GM19238 (cell line): ENCODE measurements around the gene HAPLN2.
"Not testable (repeated sequence)": the region's sequence is repeated elsewhere in the genome, so short reads cannot be mapped to it uniquely, and the experiment has no call there.

Experiments
- DNase-seq: peaks from one replicate; pipeline ENCODE4 v3.0.0; 2011; ENCODE audit warnings: low spot score; ENCODE audit not compliant: insufficient read length

HAPLN2 gene

GRCh38 chr1:156591432-156592157 is 27.6 kb upstream of the HAPLN2 start, which contains the start of gene NAXE:
NAXE (plus strand) TSS chr1:156591776; CDS start chr1:156591805, 29 bp downstream.
- peak; percentile 82 for DNase-seq

GRCh38 chr1:156592158-156592909 is 26.9 kb upstream of the HAPLN2 start:
- no peak for DNase-seq

GRCh38 chr1:156592910-156593660 is 26.1 kb upstream of the HAPLN2 start:
- DNase-seq, result no peak

- DNase-seq, result no peak
These were observed 25.6 kb upstream of the HAPLN2 start for GRCh38 chr1:156593661-156593989.

GRCh38 chr1:156594190-156594589 is 25.0 kb upstream of the HAPLN2 start:
- no peak for DNase-seq

GRCh38 chr1:156595016-156595415 is 24.2 kb upstream of the HAPLN2 start:
- DNase-seq, result no peak

- DNase-seq, result no peak
These were observed 22.8 kb upstream of the HAPLN2 start for GRCh38 chr1:156596426-156596825.

GRCh38 chr1:156598125-156598524 is 21.1 kb upstream of the HAPLN2 start:
- no peak for DNase-seq

- no peak for DNase-seq
These were observed 20.3 kb upstream of the HAPLN2 start for GRCh38 chr1:156598731-156599432.

GRCh38 chr1:156599811-156600210 is 19.4 kb upstream of the HAPLN2 start:
- DNase-seq, result no peak

GRCh38 chr1:156600733-156601121 is 18.5 kb upstream of the HAPLN2 start:
- no peak for DNase-seq

- DNase-seq, result peak; percentile 56
These were observed 17.9 kb upstream of the HAPLN2 start, which contains the start of gene GPATCH4 for GRCh38 chr1:156601122-156601830. GPATCH4 (minus strand) TSS chr1:156601479.

- DNase-seq, result no peak
These were observed 17.3 kb upstream of the HAPLN2 start for GRCh38 chr1:156601892-156602291.

- DNase-seq, result no peak
These were observed 16.6 kb upstream of the HAPLN2 start for GRCh38 chr1:156602557-156602993.

- DNase-seq, result not testable (repeated sequence)
These were observed 11.9 kb upstream of the HAPLN2 start for GRCh38 chr1:156607344-156607743.

- peak; percentile 48 for DNase-seq
These were observed 11.1 kb upstream of the HAPLN2 start for GRCh38 chr1:156608036-156608674.

GRCh38 chr1:156608981-156609380 is 10.2 kb upstream of the HAPLN2 start:
- no peak for DNase-seq

GRCh38 chr1:156610072-156610471 is 9.1 kb upstream of the HAPLN2 start:
- not testable (repeated sequence) for DNase-seq

GRCh38 chr1:156612666-156613065 is 6.5 kb upstream of the HAPLN2 start:
- DNase-seq, result no peak

- DNase-seq, result no peak
These were observed 3.3 kb upstream of the HAPLN2 start for GRCh38 chr1:156615946-156616345.
